ENCODE measurements around the gene MUC4. TPM values are rescaled to one million over a fixed set of nuclear protein-coding genes. Genes with fewer than 3 reads are reported as not detected.
A peak's percentile ranks its signal among the peaks of the same experiment; 100 is the strongest.

MUC4 gene
- total RNA-seq, result not detected in 2 replicates

DNA sequence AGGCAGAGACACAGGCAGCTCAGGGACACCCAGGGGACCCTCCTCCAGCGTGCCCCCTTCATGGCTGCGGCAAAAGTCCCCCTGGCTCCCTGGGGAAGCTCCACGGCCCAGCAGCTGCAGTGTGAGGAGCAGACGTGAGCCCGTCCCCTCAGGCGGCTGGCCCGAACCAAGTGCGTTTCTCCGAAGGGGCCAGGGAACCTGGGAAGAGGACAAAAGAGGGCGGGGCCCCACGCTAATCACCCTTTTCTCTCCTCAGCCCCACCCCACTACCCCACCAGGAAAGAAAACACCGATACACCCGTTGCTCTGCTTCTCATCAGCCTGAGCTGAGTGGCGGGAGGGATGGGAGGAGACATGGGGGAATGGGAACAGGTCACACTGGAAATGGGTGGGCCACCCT lies at the start of gene MUC4:
MUC4 (minus strand) TSS at position 174 of the 400 bp plus-strand sequence; CDS start at position 62, 112 bp downstream.
- DNase-seq (ENCODE audit: low read depth in 2 of 2), result no peak

- no peak for DNase-seq (ENCODE audit: low read depth in 2 of 2)
Measured at GRCh38 chr3:195860456-195860855, 48.7 kb upstream of the MUC4 start.

- no peak for DNase-seq (ENCODE audit: low read depth in 2 of 2)
Measured at GRCh38 chr3:195859846-195860411, 48.2 kb upstream of the MUC4 start.

- peak; percentile 56 to 67 for DNase-seq (ENCODE audit: low read depth in 2 of 2)
Measured at GRCh38 chr3:195859061-195859845, 47.5 kb upstream of the MUC4 start.

GRCh38 chr3:195856410-195857084 lies 44.8 kb upstream of the MUC4 start:
- no peak for DNase-seq (ENCODE audit: low read depth in 2 of 2)

GRCh38 chr3:195855471-195856409 lies 44.0 kb upstream of the MUC4 start:
- DNase-seq (ENCODE audit: low read depth in 2 of 2), result no peak

GRCh38 chr3:195854628-195855294 lies 43.0 kb upstream of the MUC4 start:
- DNase-seq (ENCODE audit: low read depth in 2 of 2), result no peak

GRCh38 chr3:195853996-195854395 lies 42.3 kb upstream of the MUC4 start:
- no peak for DNase-seq (ENCODE audit: low read depth in 2 of 2)

GRCh38 chr3:195853036-195853435 lies 41.3 kb upstream of the MUC4 start:
- DNase-seq (ENCODE audit: low read depth in 2 of 2), result no peak

DNA sequence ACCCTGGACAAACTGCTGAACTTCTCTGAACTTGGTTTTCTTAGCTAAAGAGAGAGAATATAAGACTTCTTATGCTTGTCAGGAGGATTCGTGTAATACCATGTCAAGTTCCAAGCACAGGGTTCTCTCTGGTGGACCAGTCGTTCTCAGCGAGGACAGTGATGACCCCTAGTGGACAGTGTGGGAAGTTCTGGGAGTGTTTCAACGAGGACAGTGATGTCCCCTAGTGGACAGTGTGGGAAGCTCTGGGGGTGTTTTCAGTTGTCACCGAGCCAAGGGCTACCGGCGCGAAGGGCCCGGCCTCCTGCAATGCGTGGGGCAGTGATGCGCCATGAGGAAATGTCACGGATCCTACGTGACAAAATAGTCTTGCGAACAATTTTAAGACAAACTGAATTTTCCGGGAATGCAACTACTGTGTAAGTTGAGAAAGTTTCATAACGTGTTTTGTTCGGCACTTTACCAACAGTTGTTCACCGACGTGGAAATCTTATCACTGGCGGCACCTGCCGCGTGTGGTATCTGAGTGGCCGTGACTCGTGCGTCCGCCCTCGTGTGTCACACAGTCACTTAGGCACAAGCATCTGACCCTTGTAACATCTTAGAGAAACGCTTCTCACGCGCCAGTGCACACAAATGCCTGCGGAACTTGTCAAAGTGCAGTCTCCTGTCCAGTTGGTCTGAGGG lies 39.3 kb upstream of the MUC4 start:
- peak; percentile 91 to 94 for DNase-seq (ENCODE audit: low read depth in 2 of 2)

GRCh38 chr3:195849322-195850074 lies 37.8 kb upstream of the MUC4 start:
- peak in 1 of 2 donors; percentile 17 for DNase-seq (ENCODE audit: low read depth in 2 of 2)

DNA sequence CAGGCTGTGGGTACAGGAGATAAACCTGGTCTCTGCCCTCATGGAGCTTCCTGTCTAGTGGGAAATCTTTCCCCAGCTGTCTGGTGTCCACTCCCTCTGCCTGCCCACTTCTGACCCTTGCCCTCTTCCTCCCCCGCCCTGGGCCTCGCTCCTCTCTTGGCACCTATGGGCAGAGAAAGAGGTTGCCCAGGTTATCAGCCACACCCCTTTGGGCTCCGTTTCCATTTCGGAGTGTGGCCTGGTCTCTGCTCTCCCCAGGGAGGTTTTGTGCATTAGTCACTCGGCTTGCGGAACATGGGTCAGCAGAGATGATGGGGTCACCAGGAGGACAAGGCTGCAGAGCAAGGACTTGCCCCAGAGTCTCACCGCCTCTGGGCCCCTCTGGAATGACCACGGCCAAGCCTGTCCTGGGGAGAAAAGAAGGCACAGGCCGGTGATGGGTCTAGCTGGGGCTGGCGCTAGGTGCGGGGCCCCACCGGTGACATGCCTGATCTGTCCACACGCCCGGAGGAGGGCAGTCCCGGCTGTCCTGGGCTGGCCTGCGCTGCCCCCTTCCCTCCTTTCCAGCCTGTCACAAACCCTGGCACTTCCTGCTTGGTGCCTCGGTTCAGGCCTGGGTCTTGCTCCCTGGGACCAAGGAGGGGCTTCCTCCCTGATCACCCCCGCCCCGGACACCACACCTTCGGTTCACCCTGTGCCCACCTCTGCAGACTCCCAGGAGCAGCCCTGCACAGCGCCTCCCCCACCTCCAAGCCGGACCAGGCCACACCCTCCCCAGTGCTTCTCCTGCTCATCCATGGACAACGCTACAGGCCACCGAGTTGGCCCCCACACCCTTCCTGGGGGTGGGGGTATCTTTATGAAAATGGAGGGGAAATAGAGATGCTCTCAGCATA lies 35.6 kb upstream of the MUC4 start:
- peak in 1 of 2 donors; percentile 24 for DNase-seq (ENCODE audit: low read depth in 2 of 2)

DNA sequence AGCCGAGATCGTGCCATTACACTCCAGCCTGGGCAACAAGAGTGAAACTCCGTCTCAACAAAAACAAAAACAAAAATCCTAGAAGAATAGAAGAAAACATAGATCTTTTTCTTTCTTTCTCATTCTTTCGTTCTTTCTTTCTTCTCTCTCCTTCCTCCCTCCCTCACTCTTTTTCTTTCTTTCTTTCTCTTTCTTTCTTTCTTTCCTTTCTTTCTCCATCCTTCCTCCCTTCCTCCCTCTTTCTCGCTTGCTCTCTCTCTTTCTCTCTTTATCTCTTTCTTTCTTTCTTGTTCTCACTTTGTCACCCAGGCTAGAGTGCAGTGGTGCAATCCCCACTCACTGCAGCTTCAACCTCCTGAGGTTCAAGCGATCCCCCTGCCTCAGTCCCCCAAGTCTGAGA lies 33.8 kb upstream of the MUC4 start:
- no peak for DNase-seq (ENCODE audit: low read depth in 2 of 2)

GRCh38 chr3:195844671-195845218 lies 33.0 kb upstream of the MUC4 start:
- DNase-seq (ENCODE audit: low read depth in 2 of 2), result no peak

DNA sequence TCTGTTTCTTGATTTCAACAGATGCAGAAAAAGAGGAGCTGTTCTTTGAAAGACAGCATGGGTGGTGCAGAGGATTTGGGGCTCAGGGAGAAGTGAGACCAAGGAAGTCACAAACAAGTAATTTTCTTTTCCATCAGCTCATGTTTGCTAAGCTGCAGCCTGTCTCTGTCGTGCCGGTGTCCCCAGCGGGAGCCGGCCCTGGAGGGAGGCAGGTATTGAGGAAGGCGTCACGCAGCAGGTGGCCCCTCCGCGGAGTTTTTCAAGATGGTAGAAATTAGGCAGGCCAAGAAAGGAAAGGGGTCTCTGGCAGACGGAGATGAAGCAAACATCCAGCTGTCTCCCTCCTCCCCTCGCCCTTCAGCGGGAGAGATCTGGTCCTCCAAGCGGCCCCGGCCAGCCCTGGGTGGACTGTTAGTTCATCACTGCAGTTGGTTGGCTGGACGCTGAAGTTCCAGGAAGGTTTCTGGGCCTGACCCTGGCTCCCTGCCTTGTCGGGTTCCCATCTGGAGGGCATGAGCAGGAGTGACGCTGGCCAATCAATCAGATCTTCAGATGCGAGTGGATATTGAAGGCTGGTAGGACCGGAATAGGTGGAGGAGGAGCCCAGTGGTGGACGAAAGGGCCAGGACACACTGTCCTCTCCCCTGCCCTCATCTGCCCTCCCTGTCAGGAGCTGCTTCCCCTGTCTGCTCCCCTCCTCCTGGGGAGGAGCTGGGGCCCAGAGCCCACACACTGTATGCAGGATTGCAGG lies 27.7 kb upstream of the MUC4 start:
- no peak for DNase-seq (ENCODE audit: low read depth in 2 of 2)

GRCh38 chr3:195838714-195839113 lies 27.0 kb upstream of the MUC4 start:
- no peak for DNase-seq (ENCODE audit: low read depth in 2 of 2)

DNA sequence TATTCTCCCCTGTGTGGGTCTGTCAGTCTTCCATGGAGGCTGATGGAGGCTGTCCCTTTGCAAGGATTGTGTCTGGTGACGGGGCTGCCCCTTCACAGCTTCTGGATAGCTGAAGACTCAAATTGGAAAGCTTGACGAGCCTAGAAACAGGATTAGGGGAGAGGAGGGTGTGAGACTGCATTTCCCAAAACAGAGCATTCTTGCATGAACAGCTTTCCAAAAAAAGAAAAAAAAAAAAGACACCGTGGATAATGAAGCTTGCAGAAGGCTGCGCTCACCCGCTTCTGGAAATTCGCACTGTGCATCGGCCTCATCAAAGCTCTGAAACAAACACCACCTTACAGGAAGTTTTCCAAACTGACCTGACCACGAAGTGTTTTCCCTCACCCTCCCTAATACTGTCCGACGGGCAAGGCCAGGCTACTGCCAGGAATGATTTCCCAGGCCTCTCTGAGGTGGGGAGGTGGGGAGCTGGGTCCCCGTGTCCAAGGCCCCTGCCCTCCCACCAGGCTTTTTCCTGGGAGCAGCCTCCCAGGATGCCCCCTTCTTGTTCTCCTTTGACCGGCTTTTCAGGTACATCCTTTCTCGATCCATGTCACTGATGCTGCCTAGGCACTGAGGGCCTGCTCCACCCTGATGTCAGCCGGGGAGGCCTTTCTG lies 24.9 kb upstream of the MUC4 start:
- DNase-seq (ENCODE audit: low read depth in 2 of 2), result no peak
